ENCODE results near the gene MDM2. TPM values are rescaled to one million over a fixed set of nuclear protein-coding genes. Genes with fewer than 3 reads are reported as not detected.

The MDM2 gene
- total RNA-seq, 1 experiment from 2014 or later: 86.4 TPM

DNA sequence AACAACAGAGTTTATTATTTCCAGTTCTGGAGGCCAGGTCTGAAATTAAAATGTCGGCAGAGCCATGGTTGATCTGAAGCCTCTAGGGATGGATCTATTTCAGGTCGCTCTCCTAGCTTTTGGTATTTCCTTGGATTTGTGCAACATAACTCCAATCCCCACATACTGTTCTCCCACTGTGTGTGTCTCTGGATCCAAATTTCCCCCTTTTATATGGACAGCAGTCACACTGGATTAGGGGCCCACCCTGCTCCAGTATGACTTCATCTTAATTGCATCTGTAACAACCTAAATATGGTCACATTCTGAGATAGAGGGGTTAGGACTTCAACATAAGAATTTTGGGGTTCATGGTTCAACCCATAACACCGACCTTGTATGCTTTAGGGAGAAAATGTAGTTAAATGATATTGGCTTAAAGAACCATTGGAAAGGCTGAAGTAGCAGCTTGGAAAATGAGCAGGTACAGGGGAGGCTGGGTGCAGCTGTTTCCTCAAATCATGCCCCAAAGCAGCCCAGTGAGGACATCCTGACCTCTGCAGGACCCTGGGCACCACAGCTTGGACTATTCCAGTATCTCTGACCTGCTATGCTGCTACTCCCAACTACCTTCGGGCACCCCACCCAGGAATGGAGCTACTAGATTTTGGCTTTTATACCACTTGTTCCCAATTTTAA lies 13.9 kb upstream of the MDM2 start:
- peaks cover 10% of the 10 kb centered on the region; the same call in 1 of the 2 replicates for H3K4me1 ChIP-seq (ENCODE audit: insufficient read depth, low read length)
- no peaks in the 10 kb centered on the region for H3K79me2 ChIP-seq (ENCODE audit: low read length)
- no peak overlapping the region for H2AFZ ChIP-seq (ENCODE audit: low read length)
- no peak overlapping the region for H3K9ac ChIP-seq (ENCODE audit: low read length)
- H3F3A ChIP-seq (ENCODE audit: low read length, unreplicated experiment): no peaks in the 10 kb centered on the region
- no peak overlapping the region for H3K4me2 ChIP-seq (ENCODE audit: low read length)
- POLR2A ChIA-PET (ENCODE audit: unreplicated experiment): no interaction called here
- CTCF ChIA-PET: no interaction called here
- H4K20me1 ChIP-seq (ENCODE audit: low read length): no peaks in the 10 kb centered on the region
- H3K36me3 ChIP-seq (ENCODE audit: low read depth, low read length): no peaks in the 10 kb centered on the region
- ATAC-seq (no peak), DNase-seq (no peak)
- BruUV-seq (replicated peaks): no TSS peak
- intact Hi-C loops (cut with micrococcal nuclease): no loop called here
- H3K27ac ChIP-seq (ENCODE audit: low read length): peak overlapping the region; percentile 15; the same call in 1 of the 2 replicates
- H3K4me3 ChIP-seq (ENCODE audit: low read length): no peak overlapping the region
- no peaks in the 10 kb centered on the region for H3K9me3 ChIP-seq (ENCODE audit: low read length)
- no peaks in the 10 kb centered on the region for H3K27me3 ChIP-seq (ENCODE audit: low read length)
- no peak for TF ChIP-seq EZH2 (IDR thresholded peaks at IDR 0.05; ENCODE audit: low read length, unreplicated experiment)
- TF ChIP-seq EZH2phosphoT487 (IDR thresholded peaks at IDR 0.05; ENCODE audit: borderline replicate concordance, low read length): no peak
- TF ChIP-seq, protein P1, sequence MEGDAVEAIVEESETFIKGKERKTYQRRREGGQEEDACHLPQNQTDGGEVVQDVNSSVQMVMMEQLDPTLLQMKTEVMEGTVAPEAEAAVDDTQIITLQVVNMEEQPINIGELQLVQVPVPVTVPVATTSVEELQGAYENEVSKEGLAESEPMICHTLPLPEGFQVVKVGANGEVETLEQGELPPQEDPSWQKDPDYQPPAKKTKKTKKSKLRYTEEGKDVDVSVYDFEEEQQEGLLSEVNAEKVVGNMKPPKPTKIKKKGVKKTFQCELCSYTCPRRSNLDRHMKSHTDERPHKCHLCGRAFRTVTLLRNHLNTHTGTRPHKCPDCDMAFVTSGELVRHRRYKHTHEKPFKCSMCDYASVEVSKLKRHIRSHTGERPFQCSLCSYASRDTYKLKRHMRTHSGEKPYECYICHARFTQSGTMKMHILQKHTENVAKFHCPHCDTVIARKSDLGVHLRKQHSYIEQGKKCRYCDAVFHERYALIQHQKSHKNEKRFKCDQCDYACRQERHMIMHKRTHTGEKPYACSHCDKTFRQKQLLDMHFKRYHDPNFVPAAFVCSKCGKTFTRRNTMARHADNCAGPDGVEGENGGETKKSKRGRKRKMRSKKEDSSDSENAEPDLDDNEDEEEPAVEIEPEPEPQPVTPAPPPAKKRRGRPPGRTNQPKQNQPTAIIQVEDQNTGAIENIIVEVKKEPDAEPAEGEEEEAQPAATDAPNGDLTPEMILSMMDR (conservative IDR thresholded peaks at IDR 0.05; ENCODE audit: low read depth, low read length): no peak
- H3K9me2 ChIP-seq (replicated peaks; ENCODE audit: low read length): no peaks in the 10 kb centered on the region

DNA sequence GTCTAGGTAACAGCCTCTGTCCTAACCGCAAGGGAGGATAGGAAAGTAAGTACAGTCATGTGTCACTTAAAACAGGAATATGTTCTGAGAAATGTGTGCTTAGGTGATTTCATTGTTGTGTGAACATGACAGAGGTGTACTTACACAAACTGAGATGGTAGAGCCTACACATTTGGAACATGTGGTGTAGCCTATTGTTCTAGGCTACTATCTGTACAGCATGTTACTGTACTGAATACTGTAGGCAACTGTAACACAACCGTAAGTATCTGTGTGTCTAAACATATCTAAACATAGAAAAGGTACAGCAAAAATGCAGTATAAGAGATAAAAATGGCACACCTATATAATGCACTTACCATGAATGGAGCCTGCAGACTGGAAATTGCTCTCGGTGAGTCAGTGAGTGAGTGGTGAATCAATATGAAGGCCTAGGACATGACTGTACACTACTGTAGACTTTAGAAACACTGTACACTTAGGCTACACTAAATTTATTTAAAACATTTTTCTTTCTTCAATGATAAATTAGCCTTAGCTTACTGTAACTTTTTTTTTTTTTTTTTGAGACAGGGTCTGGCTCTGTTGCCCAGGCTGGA lies 13.2 kb upstream of the MDM2 start:
- BruUV-seq (replicated peaks): no TSS peak
- CTCF ChIA-PET: no interaction called here

More for the DNA sequence above, 13.2 kb upstream of the MDM2 start:
- H3K4me2 ChIP-seq (ENCODE audit: low read length): no peak overlapping the region
- DNase-seq: peak; percentile 80
- no peak overlapping the region for H2AFZ ChIP-seq (ENCODE audit: low read length)
- no peaks in the 10 kb centered on the region for H3K9me2 ChIP-seq (replicated peaks; ENCODE audit: low read length)
- peak overlapping the region; percentile 34 for H3K27ac ChIP-seq (ENCODE audit: low read length)
- peaks cover 10% of the 10 kb centered on the region; the same call in 1 of the 2 replicates for H3K4me1 ChIP-seq (ENCODE audit: insufficient read depth, low read length)
- H3K9ac ChIP-seq (ENCODE audit: low read length): no peak overlapping the region
- no peaks in the 10 kb centered on the region for H3F3A ChIP-seq (ENCODE audit: low read length, unreplicated experiment)
- no peak overlapping the region for H3K4me3 ChIP-seq (ENCODE audit: low read length)
- TF ChIP-seq, protein P1 (conservative IDR thresholded peaks at IDR 0.05; ENCODE audit: low read depth, low read length): no peak
- no peak for TF ChIP-seq EZH2 (IDR thresholded peaks at IDR 0.05; ENCODE audit: low read length, unreplicated experiment)
- no peak for TF ChIP-seq EZH2phosphoT487 (IDR thresholded peaks at IDR 0.05; ENCODE audit: borderline replicate concordance, low read length)
- H4K20me1 ChIP-seq (ENCODE audit: low read length): no peaks in the 10 kb centered on the region
- no peaks in the 10 kb centered on the region for H3K9me3 ChIP-seq (ENCODE audit: low read length)
- intact Hi-C loops (cut with micrococcal nuclease): no loop called here
- H3K79me2 ChIP-seq (ENCODE audit: low read length): no peaks in the 10 kb centered on the region
- ATAC-seq: peak; percentile 99
- no peaks in the 10 kb centered on the region for H3K36me3 ChIP-seq (ENCODE audit: low read depth, low read length)
- POLR2A ChIA-PET (ENCODE audit: unreplicated experiment): interaction anchor here (0.6 kb wide), 1 partner anchor 25 kb away, joined by 15 read pairs; no protein-coding TSS in a partner anchor
- no peaks in the 10 kb centered on the region for H3K27me3 ChIP-seq (ENCODE audit: low read length)

Measured in PC-3 (cell line).